ENCODE measurements around the gene FHL1.
"Not testable (repeated sequence)": the region's sequence is repeated elsewhere in the genome, so short reads cannot be mapped to it uniquely, and the experiment has no call there.

FHL1 gene

GRCh38 chrX:136211766-136212556 is 64.6 kb downstream of the FHL1 start:
- DNase-seq = no peak

DNA sequence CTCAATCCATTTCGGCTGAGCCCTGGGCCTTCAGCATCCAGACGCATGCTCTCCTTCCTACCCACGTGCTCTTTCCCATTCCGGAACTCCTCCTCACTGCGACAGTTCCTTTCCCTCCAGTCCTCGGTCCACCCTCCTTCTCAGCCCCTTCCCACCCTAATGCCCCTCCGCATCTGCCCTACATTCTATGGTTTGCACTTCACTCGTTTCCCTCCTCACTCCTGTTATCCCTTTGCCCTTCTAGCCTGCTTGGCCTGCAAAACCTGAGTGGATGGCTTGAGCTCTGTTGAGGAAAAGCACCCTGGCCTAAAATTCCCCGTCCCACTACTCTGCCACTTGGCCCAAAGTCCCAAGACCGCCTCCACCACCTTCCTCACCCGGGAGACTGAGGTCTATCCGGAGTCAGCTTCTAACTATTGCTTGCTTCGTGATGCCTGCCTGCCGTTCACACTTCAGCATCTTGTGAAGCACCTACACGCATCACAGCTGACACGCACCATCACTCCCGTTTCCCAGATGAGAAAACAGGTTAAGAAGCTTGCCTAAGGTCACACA is 65.3 kb downstream of the FHL1 start:
- DNase-seq = no peak

DNA sequence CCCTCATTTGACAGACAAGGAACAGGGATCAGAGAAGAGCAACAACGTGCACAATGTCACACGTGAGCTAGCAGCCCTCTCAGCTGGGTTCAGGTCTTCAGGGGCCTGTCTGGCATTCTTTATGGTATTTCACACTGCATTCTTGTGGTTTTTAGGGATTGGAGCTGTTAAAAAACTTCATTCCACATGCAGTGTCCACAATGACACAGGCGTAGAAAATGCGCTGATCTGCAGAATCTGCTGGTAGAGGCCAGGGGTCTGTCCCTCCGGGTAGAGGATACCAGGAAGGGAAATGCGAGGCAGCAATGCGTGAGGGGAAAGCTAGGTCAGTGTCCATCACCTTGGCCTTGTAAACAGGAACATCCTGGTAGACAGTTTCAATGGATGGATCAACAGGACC is 67.2 kb downstream of the FHL1 start:
- no peak for DNase-seq

DNA sequence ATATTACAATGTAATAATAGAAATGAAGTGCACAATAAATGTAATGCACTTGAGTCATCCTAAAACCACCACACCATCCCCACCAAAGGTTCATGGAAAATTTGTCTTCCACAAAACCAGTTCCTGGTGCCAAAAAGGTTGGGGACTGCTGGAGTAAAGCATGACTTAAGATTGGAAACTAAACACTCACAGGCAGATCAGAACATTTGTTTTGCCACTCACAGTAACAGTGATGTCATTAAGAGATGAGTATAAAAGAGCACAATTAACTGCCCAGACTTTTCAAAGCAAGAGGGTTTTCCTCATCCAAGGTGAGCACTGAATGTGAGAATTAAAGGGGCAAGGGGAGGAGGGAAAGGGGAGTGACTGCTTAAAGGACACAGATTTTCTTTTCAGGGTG is 68.2 kb downstream of the FHL1 start:
- no peak for DNase-seq

DNA sequence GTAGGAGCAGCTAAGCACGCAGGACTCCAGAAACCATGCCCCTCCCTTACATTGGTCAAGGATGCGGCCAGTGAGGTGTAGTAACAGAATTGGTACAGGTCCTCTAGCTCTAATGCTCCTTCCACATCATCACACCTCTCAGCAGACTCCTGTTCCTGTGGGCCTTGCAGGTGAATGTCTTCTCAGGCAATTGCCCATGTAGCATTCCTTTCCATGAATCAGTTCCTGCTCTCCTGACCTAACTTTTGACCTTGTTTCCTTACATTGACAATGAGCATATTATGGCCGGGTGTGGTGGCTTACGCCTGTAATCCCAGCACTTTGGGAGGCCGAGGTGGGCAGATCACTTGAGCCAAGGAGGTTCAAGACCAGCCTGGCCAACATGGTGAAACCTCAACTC is 72.6 kb downstream of the FHL1 start:
- DNase-seq = no peak

- no peak for DNase-seq
Measured at GRCh38 chrX:136220540-136220939, 73.2 kb downstream of the FHL1 start.

DNA sequence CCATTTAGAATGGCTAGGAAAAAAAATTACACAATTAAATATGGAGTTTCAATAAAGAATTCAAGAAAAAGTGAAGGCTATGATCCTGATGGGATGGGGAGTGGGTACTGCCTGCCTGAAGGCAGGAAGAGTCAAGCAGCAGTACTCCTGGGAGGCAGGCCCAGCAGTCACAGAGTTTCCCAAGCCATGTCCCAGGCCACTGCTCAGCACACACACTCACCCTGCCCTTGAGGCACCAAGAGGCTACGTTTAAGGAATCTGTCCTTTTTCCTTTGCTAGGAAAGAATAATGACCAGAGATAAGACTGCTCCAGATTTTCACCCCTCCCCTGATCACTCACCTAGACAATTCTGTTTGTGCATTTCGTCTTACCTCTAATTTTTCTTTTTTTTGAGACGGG is 73.6 kb downstream of the FHL1 start:
- DNase-seq = no peak

- DNase-seq = no peak
Measured at GRCh38 chrX:136221851-136222513, 74.6 kb downstream of the FHL1 start.

GRCh38 chrX:136227074-136227473 is 79.7 kb downstream of the FHL1 start:
- DNase-seq = no peak

GRCh38 chrX:136227948-136228838 is 80.9 kb downstream of the FHL1 start:
- no peak for DNase-seq

DNA sequence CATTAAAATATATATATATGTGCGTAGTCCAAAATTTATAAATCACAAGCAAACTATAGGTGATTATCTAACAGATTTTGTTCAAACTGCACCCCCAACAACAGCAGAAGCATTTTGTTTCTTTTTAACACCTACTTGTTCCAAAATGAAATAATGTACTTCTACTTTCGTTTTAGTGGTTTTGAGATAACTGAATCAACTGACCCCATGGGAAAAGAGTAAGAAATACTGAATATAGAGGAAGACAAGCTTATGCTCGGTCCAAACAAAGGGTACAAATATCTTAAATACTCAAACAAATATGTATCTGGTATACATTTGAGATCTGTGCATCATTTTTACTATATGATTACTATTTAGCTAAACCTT is 81.5 kb downstream of the FHL1 start:
- no peak for DNase-seq

DNA sequence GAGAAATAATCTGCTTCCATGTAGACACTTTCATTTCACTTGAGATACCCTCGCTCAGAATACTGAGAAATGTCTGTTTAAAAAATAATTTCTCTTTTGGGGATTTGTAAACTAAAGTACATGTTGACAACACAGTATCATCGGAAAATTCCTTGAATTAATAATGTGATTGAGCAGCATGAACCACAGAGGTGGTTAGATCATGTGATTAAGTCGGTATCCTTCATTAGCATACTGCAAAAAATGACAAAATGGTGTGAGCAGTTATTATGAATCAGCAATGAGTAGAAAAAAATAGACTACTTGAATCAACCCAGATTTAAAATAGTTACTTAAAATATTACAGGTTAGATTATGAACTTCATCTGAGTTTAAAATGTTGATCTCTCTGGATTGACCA is 89.7 kb downstream of the FHL1 start:
- no peak for DNase-seq

DNA sequence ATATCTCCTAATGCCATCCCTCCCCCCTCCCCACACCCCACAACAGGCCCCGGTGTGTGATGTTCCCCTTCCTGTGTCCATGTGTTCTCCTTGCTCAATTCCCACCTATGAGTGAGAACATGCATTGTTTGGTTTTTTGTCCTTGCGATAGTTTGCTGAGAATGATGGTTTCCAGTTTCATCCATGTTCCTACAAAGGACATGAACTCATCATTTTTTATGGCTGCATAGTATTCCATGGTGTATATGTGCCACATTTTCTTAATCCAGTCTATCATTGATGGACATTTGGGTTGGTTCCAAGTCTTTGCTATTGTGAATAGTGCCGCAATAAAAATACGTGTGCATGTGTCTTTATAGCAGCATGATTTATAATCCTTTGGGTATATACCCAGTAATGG is 90.5 kb downstream of the FHL1 start:
- not testable (repeated sequence) for DNase-seq

DNA sequence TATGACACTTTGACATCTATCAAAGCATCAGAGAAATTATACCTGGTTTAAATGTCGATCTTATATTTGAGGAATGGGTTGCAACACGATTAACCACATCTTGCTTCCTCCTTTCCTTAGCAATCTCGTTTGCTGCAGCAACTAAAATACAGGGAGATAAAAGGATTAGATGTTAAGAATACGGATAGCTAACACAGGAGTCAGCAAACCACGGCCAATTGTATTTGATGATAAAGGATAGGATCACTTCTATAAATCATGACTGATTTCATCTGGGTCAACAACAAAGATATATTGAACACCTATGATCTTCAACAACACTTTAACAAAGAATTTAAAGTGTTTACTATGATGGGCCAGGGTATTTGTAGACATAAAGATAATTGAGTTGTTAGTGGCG is 98.9 kb downstream of the FHL1 start:
- no peak for DNase-seq

DNA sequence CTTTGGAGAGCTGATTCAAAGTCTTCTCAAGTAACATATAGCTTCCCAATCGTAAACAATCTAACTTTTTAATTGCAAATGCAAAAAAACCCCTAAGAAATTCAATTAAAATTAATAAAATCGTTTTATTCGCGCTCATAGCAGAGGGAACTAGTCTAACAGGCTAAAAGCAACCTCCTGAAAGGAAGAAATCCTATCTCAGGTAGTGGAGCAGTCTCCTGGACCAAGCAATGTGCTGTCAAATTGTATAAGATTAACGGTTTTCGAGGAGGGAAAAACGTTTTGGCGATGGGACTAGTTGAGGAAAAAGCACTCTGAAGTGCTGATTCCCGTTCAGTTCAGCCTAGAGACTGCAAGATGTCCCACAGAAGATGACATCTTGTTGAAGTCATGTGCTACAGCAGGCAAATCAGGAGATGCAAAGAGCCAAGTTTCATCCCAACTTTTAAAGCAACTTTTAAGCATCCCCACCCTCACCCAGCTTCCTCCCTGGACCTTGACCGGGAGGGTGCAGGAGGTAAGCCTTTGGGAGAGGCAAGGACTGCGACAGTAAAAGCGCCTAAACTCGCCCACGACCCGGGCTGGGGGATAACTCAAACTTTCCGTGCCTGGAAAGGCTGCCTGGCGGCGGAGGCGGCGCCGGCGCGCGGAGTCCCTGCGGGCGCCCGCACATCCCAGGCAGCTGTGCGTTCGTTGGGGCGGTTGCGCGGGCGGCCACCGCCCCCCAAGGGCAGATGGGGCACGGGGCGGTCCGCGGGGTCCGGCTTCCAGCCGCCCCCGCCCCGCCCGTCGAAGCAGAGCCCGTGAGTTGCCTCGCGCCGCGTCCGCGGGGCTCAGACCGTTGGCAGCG is 103.1 kb downstream of the FHL1 start:
- DNase-seq = no peak

- DNase-seq = peak; percentile 27
Measured at GRCh38 chrX:136251041-136251991, 104.0 kb downstream of the FHL1 start, which contains the start of gene MAP7D3. TSS of gene MAP7D3 (minus strand) at chrX:136251400. CDS start at chrX:136251358, 42 bp downstream.

DNA sequence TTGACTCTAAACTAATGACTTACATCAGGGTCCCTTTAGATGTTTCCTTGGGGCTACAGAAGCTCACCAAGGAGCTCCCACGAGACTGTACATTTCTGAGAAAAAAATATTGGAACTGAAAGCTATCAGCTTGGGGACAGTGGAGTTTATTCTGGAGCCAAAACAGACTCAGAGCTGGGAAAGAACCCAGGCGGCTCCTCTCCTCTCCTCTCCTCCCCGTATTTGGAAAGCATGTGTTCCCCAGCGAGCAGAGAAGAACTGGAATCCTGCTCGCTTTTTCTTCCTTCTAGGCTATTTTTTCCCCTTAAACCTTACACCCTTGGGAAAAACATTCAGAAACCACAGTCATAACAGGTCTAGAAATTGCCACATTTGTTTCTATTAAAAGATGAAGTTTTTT is 108.2 kb downstream of the FHL1 start:
- DNase-seq = no peak

DNA sequence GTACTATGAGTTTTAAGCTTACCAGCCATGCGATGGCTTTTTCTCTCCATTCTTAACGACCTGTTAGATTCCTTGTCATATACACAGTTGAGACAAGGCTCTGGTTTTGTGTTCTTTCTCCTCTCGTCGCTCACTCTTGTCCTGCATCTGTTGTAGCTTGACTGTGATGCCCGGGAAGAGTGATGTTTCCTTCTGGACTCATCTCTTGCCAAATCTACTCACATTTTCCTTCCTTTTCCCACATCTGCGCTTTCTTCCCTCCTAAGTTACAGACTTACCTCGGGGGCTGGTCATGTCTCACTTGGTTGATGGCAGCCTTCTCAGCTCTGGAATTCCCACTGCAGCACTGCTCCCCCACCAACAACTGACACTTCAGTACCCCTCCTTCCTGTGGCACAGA is 108.7 kb downstream of the FHL1 start:
- no peak for DNase-seq

- DNase-seq = no peak
Measured at GRCh38 chrX:136258951-136259350, 111.6 kb downstream of the FHL1 start.

DNA sequence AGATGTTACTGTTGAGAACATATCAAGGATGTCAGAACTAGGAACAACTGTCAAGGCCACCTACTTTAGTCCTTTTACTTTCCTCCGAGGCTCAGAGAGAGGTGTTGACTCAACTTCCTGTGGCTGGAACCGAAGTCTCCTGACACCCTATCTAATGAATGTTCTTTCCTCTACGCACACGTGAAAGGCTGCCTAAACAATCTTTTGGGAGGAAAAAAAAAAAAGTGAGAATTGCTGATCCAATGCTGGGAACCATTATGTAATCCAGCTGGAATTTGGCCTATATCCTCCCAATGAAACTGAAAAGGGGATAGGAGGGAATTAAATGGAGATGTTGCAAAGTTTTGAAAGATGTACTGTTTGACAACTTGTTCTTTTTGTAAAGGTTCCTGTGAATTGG is 112.2 kb downstream of the FHL1 start:
- no peak for DNase-seq

DNA sequence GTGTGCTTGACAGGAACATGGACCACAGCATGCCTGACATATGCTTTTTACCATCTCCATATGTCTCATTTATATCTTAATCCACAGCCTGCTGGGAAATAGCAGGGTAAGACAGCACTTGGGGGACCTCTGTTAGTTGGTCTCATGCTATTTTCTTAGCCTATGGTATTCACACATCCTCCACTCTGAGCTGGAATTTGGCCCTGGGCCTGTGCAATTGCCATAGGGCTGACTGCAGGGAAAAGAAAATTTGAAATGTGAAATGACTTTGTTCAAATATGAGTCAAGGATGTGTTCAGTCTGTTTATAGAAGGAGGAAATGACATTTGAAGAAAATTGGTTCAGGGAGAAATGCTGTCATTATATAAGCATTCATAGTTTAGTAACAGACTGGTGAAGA is 113.4 kb downstream of the FHL1 start:
- DNase-seq = no peak
